Panc1 (cell line): Measurements from ENCODE around the gene ANO1.

Experiments
- POLR2AphosphoS5 ChIP-seq: IDR thresholded peaks from 2 replicates; pipeline ENCODE4 v1.6.1; 2012; ENCODE audit warnings: mild to moderate bottlenecking, low read depth, low read length, moderate library complexity
- REST ChIP-seq, 2 experiments: IDR thresholded peaks; 2 replicates each; pipeline ENCODE4 v1.6.1; 2011 to 2012; ENCODE audit warnings: low read depth in 2 of 2, control low read depth in 1 of 2, low read length in 1 of 2, mild to moderate bottlenecking in 1 of 2, moderate library complexity in 1 of 2; ENCODE audit not compliant: insufficient read depth in 1 of 2
- TF ChIP-seq, protein P1 (sequence below): fragments of 450-650 bp; IDR thresholded peaks from 2 replicates; pipeline ENCODE4 v1.5.1; 2017; ENCODE audit warnings: mild to moderate bottlenecking

- TF ChIP-seq, protein P1, sequence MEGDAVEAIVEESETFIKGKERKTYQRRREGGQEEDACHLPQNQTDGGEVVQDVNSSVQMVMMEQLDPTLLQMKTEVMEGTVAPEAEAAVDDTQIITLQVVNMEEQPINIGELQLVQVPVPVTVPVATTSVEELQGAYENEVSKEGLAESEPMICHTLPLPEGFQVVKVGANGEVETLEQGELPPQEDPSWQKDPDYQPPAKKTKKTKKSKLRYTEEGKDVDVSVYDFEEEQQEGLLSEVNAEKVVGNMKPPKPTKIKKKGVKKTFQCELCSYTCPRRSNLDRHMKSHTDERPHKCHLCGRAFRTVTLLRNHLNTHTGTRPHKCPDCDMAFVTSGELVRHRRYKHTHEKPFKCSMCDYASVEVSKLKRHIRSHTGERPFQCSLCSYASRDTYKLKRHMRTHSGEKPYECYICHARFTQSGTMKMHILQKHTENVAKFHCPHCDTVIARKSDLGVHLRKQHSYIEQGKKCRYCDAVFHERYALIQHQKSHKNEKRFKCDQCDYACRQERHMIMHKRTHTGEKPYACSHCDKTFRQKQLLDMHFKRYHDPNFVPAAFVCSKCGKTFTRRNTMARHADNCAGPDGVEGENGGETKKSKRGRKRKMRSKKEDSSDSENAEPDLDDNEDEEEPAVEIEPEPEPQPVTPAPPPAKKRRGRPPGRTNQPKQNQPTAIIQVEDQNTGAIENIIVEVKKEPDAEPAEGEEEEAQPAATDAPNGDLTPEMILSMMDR, result no peak
- TF ChIP-seq POLR2AphosphoS5, result no peak
- no peak for TF ChIP-seq REST (IDR thresholded peaks at IDR 0.05; ENCODE audit: insufficient read depth in 1 of 2, low read depth in 2 of 2, low read length in 1 of 2)
These were observed 15.0 kb upstream of the ANO1 start for GRCh38 chr11:70063121-70063520.
